IMR-90 (cell line): ENCODE results near the gene PLEK. TPM values are rescaled to one million over a fixed set of nuclear protein-coding genes. Genes with fewer than 3 reads are reported as not detected.
A peak's percentile ranks its signal among the peaks of the same experiment; 100 is the strongest.

ENCODE experiments used
- ATAC-seq: fragments of 200-7000 bp; cut with Tn5 transposase; 2 replicates; pipeline ENCODE4 v1.9.1; 2020; ENCODE audit warnings: low read depth, mild to moderate bottlenecking, moderate library complexity
- BruUV-seq: library from RNA; stranded (reverse); fragments of 400-500 nt; replicated peaks from 2 replicates; lab custom pipeline; 2021; lab: Mats Ljungman, UMichigan
- CTCF ChIA-PET: fragments of 300-600 bp; formaldehyde crosslinking; extraction: SDS; loops from one replicate; lab custom pipeline; 2021; ENCODE audit warnings: antibody characterized with exemption; lab: Yijun Ruan, JAX
- POLR2A ChIA-PET: fragments of 300-600 bp; sonication (Branson Sonifier 250); formaldehyde crosslinking; loops from one replicate; lab custom pipeline; 2022; ENCODE audit warnings: antibody characterized with exemption; ENCODE audit not compliant: unreplicated experiment; lab: Charles Lee
- DNase-seq: peaks from one replicate; pipeline ENCODE4 v3.0.0; 2013
- H2AFZ ChIP-seq: replicated peaks from 2 replicates; pipeline ENCODE3; 2013; ENCODE audit warnings: low read length, mild to moderate bottlenecking; ENCODE audit not compliant: poor library complexity
- H2AK5ac ChIP-seq: 2 replicates; pipeline ENCODE4 v1.6.1; 2013; ENCODE audit warnings: low read depth, low read length, inconsistent platforms
- H2AK9ac ChIP-seq: replicated peaks from 2 replicates; pipeline ENCODE3; 2013; ENCODE audit warnings: mild to moderate bottlenecking, low read depth, low read length, moderate library complexity; ENCODE audit not compliant: poor library complexity
- H2BK120ac ChIP-seq: 2 replicates; pipeline ENCODE4 v1.6.1; 2013; ENCODE audit warnings: low read depth, low read length, inconsistent platforms
- H2BK15ac ChIP-seq: 3 replicates; pipeline ENCODE4 v1.6.1; 2013; ENCODE audit warnings: low read depth, low read length, inconsistent platforms
- H2BK20ac ChIP-seq: 2 replicates; pipeline ENCODE4 v1.6.1; 2013; ENCODE audit warnings: low read depth, mild to moderate bottlenecking, inconsistent platforms, low read length, moderate library complexity
- H2BK5ac ChIP-seq: 2 replicates; pipeline ENCODE4 v1.6.1; 2013; ENCODE audit warnings: mild to moderate bottlenecking, low read depth, low read length, inconsistent platforms; ENCODE audit not compliant: poor library complexity, severe bottlenecking
- H3K14ac ChIP-seq: replicated peaks from 2 replicates; pipeline ENCODE4 v1.6.1; 2013; ENCODE audit warnings: low read depth, low read length, inconsistent platforms
- H3K18ac ChIP-seq: 2 replicates; pipeline ENCODE4 v1.6.1; 2013; ENCODE audit warnings: low read depth, low read length, control low read depth
- H3K23ac ChIP-seq: 2 replicates; pipeline ENCODE4 v1.6.1; 2013; ENCODE audit warnings: low read depth, low read length, inconsistent platforms
- H3K27ac ChIP-seq: 2 replicates; pipeline ENCODE4 v1.5.1; 2013; ENCODE audit warnings: mild to moderate bottlenecking, control low read depth, low read length; ENCODE audit not compliant: insufficient read depth
- H3K27me3 ChIP-seq: 2 replicates; pipeline ENCODE4 v1.6.1; 2013; ENCODE audit warnings: low read length; ENCODE audit not compliant: control insufficient read depth, insufficient read depth
- H3K36me3 ChIP-seq: 2 replicates; pipeline ENCODE4 v1.6.1; 2013; ENCODE audit warnings: low read length, mixed read lengths; ENCODE audit not compliant: control insufficient read depth, insufficient read depth
- H3K4ac ChIP-seq: 2 replicates; pipeline ENCODE4 v1.6.1; 2013; ENCODE audit warnings: low read depth, low read length, inconsistent platforms
- H3K4me1 ChIP-seq: 2 replicates; pipeline ENCODE4 v1.6.1; 2013; ENCODE audit warnings: low read length, mixed read lengths; ENCODE audit not compliant: control insufficient read depth, insufficient read depth
- H3K4me2 ChIP-seq: 2 replicates; pipeline ENCODE4 v1.6.1; 2013; ENCODE audit warnings: low read depth, mild to moderate bottlenecking, control low read depth, low read length, moderate library complexity
- H3K4me3 ChIP-seq: 2 replicates; pipeline ENCODE4 v1.5.1; 2013; ENCODE audit warnings: low read depth, mild to moderate bottlenecking, control low read depth, low read length, moderate library complexity; ENCODE audit not compliant: insufficient read depth
- H3K56ac ChIP-seq: 2 replicates; pipeline ENCODE4 v1.6.1; 2013; ENCODE audit warnings: low read length, inconsistent platforms; ENCODE audit not compliant: insufficient read depth; ENCODE audit errors: extremely low read depth
- H3K79me1 ChIP-seq, 2 experiments: 2 replicates each; pipeline ENCODE4 v1.6.1; 2013; ENCODE audit warnings: low read length in 2 of 2, inconsistent platforms in 1 of 2, low read depth in 1 of 2
- H3K9ac ChIP-seq: 2 replicates; pipeline ENCODE4 v1.6.1; 2013; ENCODE audit warnings: low read depth, low read length, control low read depth
- H3K9me1 ChIP-seq: 2 replicates; pipeline ENCODE4 v1.6.1; 2013; ENCODE audit warnings: low read length, inconsistent platforms; ENCODE audit not compliant: insufficient read depth
- H3K9me3 ChIP-seq: 2 replicates; pipeline ENCODE4 v1.6.1; 2013; ENCODE audit warnings: low read length; ENCODE audit not compliant: control insufficient read depth, insufficient read depth
- H4K20me1 ChIP-seq: 2 replicates; pipeline ENCODE4 v1.6.1; 2013; ENCODE audit warnings: low read length, inconsistent platforms; ENCODE audit not compliant: insufficient read depth
- H4K5ac ChIP-seq: 2 replicates; pipeline ENCODE4 v1.6.1; 2013; ENCODE audit warnings: mild to moderate bottlenecking, low read depth, low read length, control low read depth
- H4K8ac ChIP-seq, 2 experiments: 2 replicates each; pipeline ENCODE4 v1.6.1; 2013; ENCODE audit warnings: low read depth in 2 of 2, low read length in 2 of 2, control low read depth in 1 of 2, inconsistent platforms in 1 of 2
- H4K91ac ChIP-seq: 2 replicates; pipeline ENCODE4 v1.6.1; 2013; ENCODE audit warnings: low read depth, low read length, inconsistent platforms; ENCODE audit not compliant: insufficient read depth
- CHD1 ChIP-seq: IDR thresholded peaks from 2 replicates; pipeline ENCODE4 v1.6.1; 2012; ENCODE audit warnings: low read depth, low read length, improper control_type of control experiment
- MAFK ChIP-seq: IDR thresholded peaks from 2 replicates; pipeline ENCODE4 v1.6.1; 2012; ENCODE audit warnings: low read depth, low read length, improper control_type of control experiment
- MAZ ChIP-seq: IDR thresholded peaks from 2 replicates; pipeline ENCODE4 v1.6.1; 2012; ENCODE audit warnings: low read depth, mild to moderate bottlenecking, low read length, improper control_type of control experiment, moderate library complexity, borderline replicate concordance
- NFE2L2 ChIP-seq: fragments of 150-350 bp; IDR thresholded peaks from 2 replicates; pipeline ENCODE4 v1.6.1; 2016; ENCODE audit warnings: low read depth, mild to moderate bottlenecking, low read length
- RAD21 ChIP-seq: IDR thresholded peaks from 2 replicates; pipeline ENCODE4 v1.6.1; 2012; ENCODE audit warnings: low read length, improper control_type of control experiment
- RCOR1 ChIP-seq: IDR thresholded peaks from 2 replicates; pipeline ENCODE4 v1.6.1; 2012; ENCODE audit warnings: mild to moderate bottlenecking, low read length, improper control_type of control experiment; ENCODE audit not compliant: insufficient replicate concordance
- RFX5 ChIP-seq: IDR thresholded peaks from 2 replicates; pipeline ENCODE4 v1.8.0; 2012; ENCODE audit warnings: low read depth, mild to moderate bottlenecking, low read length, moderate library complexity
- WGBS, 2 experiments: methylation state at CpG; one replicate each; pipeline versions ENCODE4 v1.1.5 to v1.1.7; 2013; ENCODE audit warnings: missing lambda C conversion rate in 2 of 2; ENCODE audit not compliant: insufficient read length in 1 of 2; ENCODE audit errors: extremely low coverage in 2 of 2; 5-methylcytosine and 5-hydroxymethylcytosine counted together
- dilution Hi-C: fragments of 300-500 bp; cut with HindIII; formaldehyde crosslinking; loops from one replicate; pipeline ENCODE4 v1.14.3; 2018; ENCODE audit warnings: low sequenced_read_pairs; ENCODE audit not compliant: unreplicated experiment
- in situ Hi-C: fragments of 300-500 bp; cut with MboI; formaldehyde crosslinking; loops from 3 replicates; pipeline ENCODE4 v1.14.3; 2019; ENCODE audit warnings: low sequenced_read_pairs, inconsistent platforms, mixed read lengths
- intact Hi-C: fragments of 100-400 bp; cut with micrococcal nuclease; formaldehyde crosslinking; loops from 2 replicates; pipeline ENCODE4 v1.10.0; 2022
- polyA plus RNA-seq, 3 experiments: library from polyadenylated mRNA; depleted of rRNA; stranded (reverse); fragments of >200 nt; gene quantifications; 2 replicates each; pipeline ENCODE4 v1.2.3, GENCODE V29; 2012; ENCODE audit warnings: low replicate concordance in 1 of 3
- total RNA-seq: library from RNA; depleted of rRNA; stranded (reverse); fragments of >200 nt; gene quantifications from 2 replicates; pipeline ENCODE4 v1.2.3, GENCODE V29; 2012

PLEK gene
- total and polyA plus RNA-seq, 2 of the 4 experiments (the other 2 are of a cell fraction) = under 0.01 TPM; not detected in 1

- H2BK120ac ChIP-seq = peak overlapping the region; percentile 78
- dilution Hi-C loops = no loop called here
- H3K9ac ChIP-seq = no peak overlapping the region
- WGBS, 2 experiments = no CpG with 5 or more reads among the region's 2 CpGs
- H3K23ac ChIP-seq = peak overlapping the region; percentile 8; the same call in 1 of the 2 replicates
- no TSS peak for BruUV-seq
- no peak overlapping the region for H3K56ac ChIP-seq
- H3K27ac ChIP-seq = no peak overlapping the region
- ATAC-seq (peak; percentile 80), DNase-seq (peak; percentile 57)
- H3K4me2 ChIP-seq = no peak overlapping the region
- CTCF ChIA-PET = interaction anchor here (1.2 kb wide), 1 partner anchor 11 kb away, joined by 5 read pairs; the partner anchor contains the start of gene CNRIP1
- H3K36me3 ChIP-seq = no peaks in the 10 kb centered on the region
- no peak overlapping the region for H2AK5ac ChIP-seq
- TF ChIP-seq RAD21 (no peak), MAFK (peak; percentile 64), CHD1 (no peak), RCOR1 (no peak), RFX5 (no peak), MAZ (no peak), NFE2L2 (no peak)
- H2BK5ac ChIP-seq = no peak overlapping the region
- POLR2A ChIA-PET = no interaction called here
- no peak overlapping the region for H3K4me3 ChIP-seq
- no peaks in the 10 kb centered on the region for H3K9me3 ChIP-seq
- H3K27me3 ChIP-seq = no peaks in the 10 kb centered on the region
- no peak overlapping the region for H2AK9ac ChIP-seq
- no peaks in the 10 kb centered on the region for H4K20me1 ChIP-seq
- in situ Hi-C loops = no loop called here
- H4K8ac ChIP-seq = peak overlapping the region in 1 of 2 experiments; percentile 58; a peak in 2 of 4 replicates
- peaks cover 9% of the 10 kb centered on the region for H3K9me1 ChIP-seq
- H2AFZ ChIP-seq = peak overlapping the region; percentile 12
- H2BK15ac ChIP-seq = peak overlapping the region; percentile 52; the same call in 1 of the 3 replicates
- H3K4ac ChIP-seq = peak overlapping the region; percentile 73; the same call in 1 of the 2 replicates
- peaks cover 4% of the 10 kb centered on the region for H3K4me1 ChIP-seq
- H3K79me1 ChIP-seq = no peaks in the 10 kb centered on the region
- no peak overlapping the region for H3K18ac ChIP-seq
- 0 out of 2 replicates have a peak overlapping the region, but pooled peaks have one; percentile 75 for H2BK20ac ChIP-seq
- intact Hi-C loops = no loop called here
- H4K91ac ChIP-seq = no peak overlapping the region
- no peak overlapping the region for H4K5ac ChIP-seq
- H3K14ac ChIP-seq = peak overlapping the region; percentile 64; the same call in 1 of the 2 replicates
Observed at GRCh38 chr2:68330691-68331090, 34.4 kb upstream of the PLEK start.
